Stimulated activated CD8-positive, alpha-beta memory T cell treated with anti-CD3 and anti-CD28 coated beads, Interleukin-12 subunit alpha, Interleukin-12 subunit beta, amount 100 ng/mL, for 1 hour (primary cell): ENCODE measurements around the gene STPG2.
"Not testable (repeated sequence)": the region's sequence is repeated elsewhere in the genome, so short reads cannot be mapped to it uniquely, and the experiment has no call there.

Experiments
- DNase-seq: peaks from one replicate; pipeline ENCODE4 v3.0.0-alpha.2; 2020; ENCODE audit warnings: low read depth

The STPG2 gene

GRCh38 chr4:97942137-97942536 lies 201.1 kb downstream of the STPG2 start:
- DNase-seq, result no peak

GRCh38 chr4:97938141-97938540 lies 205.1 kb downstream of the STPG2 start:
- no peak for DNase-seq

GRCh38 chr4:97924341-97924958 lies 218.8 kb downstream of the STPG2 start:
- DNase-seq, result no peak

- DNase-seq, result no peak
These were observed 220.2 kb downstream of the STPG2 start for GRCh38 chr4:97923096-97923495.

- no peak for DNase-seq
These were observed 226.2 kb downstream of the STPG2 start for GRCh38 chr4:97917115-97917514.

GRCh38 chr4:97912156-97912555 lies 231.1 kb downstream of the STPG2 start:
- no peak for DNase-seq

- no peak for DNase-seq
These were observed 231.9 kb downstream of the STPG2 start for GRCh38 chr4:97911236-97911906.

- DNase-seq, result no peak
These were observed 233.3 kb downstream of the STPG2 start for GRCh38 chr4:97910005-97910404.

GRCh38 chr4:97903436-97904189 lies 239.7 kb downstream of the STPG2 start:
- not testable (repeated sequence) for DNase-seq

GRCh38 chr4:97900229-97900628 lies 243.0 kb downstream of the STPG2 start:
- DNase-seq, result no peak

GRCh38 chr4:97892592-97893266 lies 250.5 kb downstream of the STPG2 start:
- DNase-seq, result no peak

- no peak for DNase-seq
These were observed 263.3 kb downstream of the STPG2 start for GRCh38 chr4:97879942-97880341.

- DNase-seq, result no peak
These were observed 275.2 kb downstream of the STPG2 start for GRCh38 chr4:97868097-97868496.

- no peak for DNase-seq
These were observed 275.7 kb downstream of the STPG2 start for GRCh38 chr4:97867557-97868091.

GRCh38 chr4:97866821-97867556 lies 276.3 kb downstream of the STPG2 start:
- no peak for DNase-seq

GRCh38 chr4:97851115-97851514 lies 292.2 kb downstream of the STPG2 start:
- no peak for DNase-seq

GRCh38 chr4:97845758-97846157 lies 297.5 kb downstream of the STPG2 start:
- DNase-seq, result no peak

GRCh38 chr4:97841512-97841911 lies 301.8 kb downstream of the STPG2 start:
- DNase-seq, result no peak

GRCh38 chr4:97836662-97837061 lies 306.6 kb downstream of the STPG2 start:
- DNase-seq, result no peak

GRCh38 chr4:97828646-97829045 lies 314.6 kb downstream of the STPG2 start:
- DNase-seq, result no peak

- no peak for DNase-seq
These were observed 324.0 kb downstream of the STPG2 start for GRCh38 chr4:97819294-97819693.

- no peak for DNase-seq
These were observed 330.5 kb downstream of the STPG2 start for GRCh38 chr4:97812768-97813167.
